HepG2 (cell line): Measurements from ENCODE around the gene SLC2A13. TPM values are rescaled to one million over a fixed set of nuclear protein-coding genes. Genes with fewer than 3 reads are reported as not detected.

Experiments
- ATAC-seq: fragments of 200-7000 bp; cut with Tn5 transposase; 3 replicates; pipeline ENCODE4 v1.9.1; 2020; ENCODE audit warnings: mild to moderate bottlenecking, moderate library complexity
- BruUV-seq: library from RNA; stranded (reverse); fragments of 400-500 nt; replicated peaks from 2 replicates; lab custom pipeline; 2021; lab: Mats Ljungman, UMichigan
- CTCF ChIA-PET: fragments of 300-600 bp; formaldehyde crosslinking; extraction: SDS; loops from one replicate; lab custom pipeline; 2021; ENCODE audit warnings: low total read pairs, inconsistent platforms, low intra/inter-chr PET ratio; lab: Yijun Ruan, JAX
- POLR2A ChIA-PET: fragments of 350-600 bp; sonication (Branson Sonifier 250); formaldehyde crosslinking; loops from one replicate; lab custom pipeline; 2020; ENCODE audit warnings: antibody characterized with exemption, inconsistent platforms; lab: Yijun Ruan, JAX
- DNase-seq: peaks from one replicate; pipeline ENCODE4 v3.0.0-alpha.2; 2015; ENCODE audit warnings: low spot score
- FAIRE-seq: peaks from 3 replicates; lab custom pipeline; 2011; peaks lifted over from hg19 to GRCh38; lab: Jason Lieb, UNC
- H2AFZ ChIP-seq: one replicate; pipeline ENCODE4 v1.6.1; 2011; ENCODE audit warnings: low read length, inconsistent platforms
- H3K27ac ChIP-seq: fragments of 300-600 bp; 3 replicates; pipeline ENCODE4 v1.8.0; 2011; ENCODE audit warnings: mixed run types, mild to moderate bottlenecking, mixed read lengths, low read length, inconsistent platforms; ENCODE audit not compliant: insufficient read depth; ENCODE audit errors: extremely low read length
- H3K27me3 ChIP-seq, 2 experiments: fragments of 200-600 bp in 1 of 2; 2 replicates in 1 of 2; 3 replicates in 1 of 2; pipeline versions ENCODE4 v1.6.0 to v1.8.0; 2011; ENCODE audit warnings: low read length in 2 of 2, mild to moderate bottlenecking in 2 of 2, moderate library complexity in 2 of 2, inconsistent platforms in 1 of 2; ENCODE audit not compliant: insufficient read depth in 2 of 2, control insufficient read depth in 1 of 2
- H3K36me3 ChIP-seq, 2 experiments: fragments of 200-600 bp in 1 of 2; replicated peaks in 1 of 2; 2 replicates in 1 of 2; 3 replicates in 1 of 2; pipeline versions ENCODE4 v1.5.1 to v1.8.0; 2011; ENCODE audit warnings: low read length in 2 of 2, inconsistent platforms in 1 of 2; ENCODE audit not compliant: insufficient read depth in 2 of 2, control insufficient read depth in 1 of 2
- H3K4me1 ChIP-seq: 2 replicates; pipeline ENCODE4 v1.5.1; 2012; ENCODE audit warnings: low read length, inconsistent platforms; ENCODE audit not compliant: insufficient read depth
- H3K4me2 ChIP-seq: 2 replicates; pipeline ENCODE4 v1.6.0; 2011; ENCODE audit warnings: low read depth, low read length, inconsistent platforms
- H3K4me3 ChIP-seq, 3 experiments: fragments of 200-600 bp in 1 of 3; sonication (generic), shearing (Covaris generic) in 1 of 3; replicated peaks in 1 of 3; 2 replicates each; pipeline ENCODE4 v1.5.1; 2011 to 2016; ENCODE audit warnings: low read length in 3 of 3, inconsistent platforms in 2 of 3, low read depth in 2 of 3, mild to moderate bottlenecking in 2 of 3, control low read depth in 1 of 3, mixed read lengths in 1 of 3; ENCODE audit not compliant: insufficient read depth in 1 of 3
- H3K79me2 ChIP-seq: one replicate; pipeline ENCODE4 v1.6.1; 2011; ENCODE audit warnings: low read length, inconsistent platforms; ENCODE audit not compliant: insufficient read depth
- H3K9ac ChIP-seq: 2 replicates; pipeline ENCODE4 v1.6.0; 2011; ENCODE audit warnings: mild to moderate bottlenecking, low read depth, low read length, inconsistent platforms; ENCODE audit not compliant: insufficient read depth
- H3K9me3 ChIP-seq: 2 replicates; pipeline ENCODE4 v1.5.1; 2012; ENCODE audit warnings: mild to moderate bottlenecking, low read length
- H4K20me1 ChIP-seq: 2 replicates; pipeline ENCODE4 v1.6.0; 2011; ENCODE audit warnings: inconsistent platforms, mild to moderate bottlenecking, low read length, moderate library complexity; ENCODE audit not compliant: insufficient read depth
- CENPT ChIP-seq: sonication (generic); formaldehyde crosslinking; IDR thresholded peaks from 2 replicates; pipeline ENCODE4 v1.8.0; 2022; ENCODE audit warnings: low read depth, mild to moderate bottlenecking, moderate library complexity, missing genetic modification reagents
- CTCF ChIP-seq: sonication (generic); formaldehyde crosslinking; IDR thresholded peaks from 2 replicates; pipeline ENCODE4 v1.5.0; 2020; ENCODE audit warnings: mild to moderate bottlenecking, missing genetic modification reagents, moderate library complexity
- HOXA9 ChIP-seq: sonication (generic); formaldehyde crosslinking; IDR thresholded peaks from 2 replicates; pipeline ENCODE4 v1.8.1; 2022; ENCODE audit warnings: missing genetic modification reagents, mild to moderate bottlenecking, moderate library complexity, borderline replicate concordance
- PAXIP1 ChIP-seq: sonication (generic); formaldehyde crosslinking; conservative IDR thresholded peaks from 2 replicates; pipeline ENCODE4 v1.4.0; 2020; ENCODE audit warnings: mild to moderate bottlenecking, missing genetic modification reagents, moderate library complexity
- SMC3 ChIP-seq: IDR thresholded peaks from 2 replicates; pipeline ENCODE4 v1.6.1; 2011; ENCODE audit warnings: low read length, improper control_type of control experiment
- STAG1 ChIP-seq: sonication (generic); formaldehyde crosslinking; IDR thresholded peaks from 2 replicates; pipeline ENCODE4 v1.4.0; 2020; ENCODE audit warnings: missing genetic modification reagents
- TARDBP ChIP-seq: sonication (generic); formaldehyde crosslinking; IDR thresholded peaks from 2 replicates; pipeline ENCODE4 v1.8.0; 2022; ENCODE audit warnings: mild to moderate bottlenecking, missing genetic modification reagents
- ZFP36L1 ChIP-seq: sonication (generic); formaldehyde crosslinking; IDR thresholded peaks from 2 replicates; pipeline ENCODE4 v1.8.0; 2022; ENCODE audit warnings: mild to moderate bottlenecking, missing genetic modification reagents, moderate library complexity
- ZNF670 ChIP-seq: sonication (generic); formaldehyde crosslinking; IDR thresholded peaks from 2 replicates; pipeline ENCODE4 v1.8.0; 2022; ENCODE audit warnings: mild to moderate bottlenecking, missing genetic modification reagents, borderline replicate concordance
- WGBS: methylation state at CpG from one replicate; pipeline ENCODE4 v1.1.6; 2017; ENCODE audit warnings: low lambda C conversion rate; 5-methylcytosine and 5-hydroxymethylcytosine counted together
- in situ Hi-C: cut with HindIII; loops from 2 replicates; pipeline ENCODE4 v1.10.0; 2017; ENCODE audit warnings: low pct_unique_long_range_greater_than_20kb; ENCODE audit not compliant: extremely low pct_ligation_motif_present
- intact Hi-C: fragments of 100-400 bp; cut with micrococcal nuclease; formaldehyde crosslinking; loops from one replicate; pipeline ENCODE4 v1.10.0; 2022; ENCODE audit not compliant: unreplicated experiment
- polyA plus RNA-seq, 8 experiments: library from polyadenylated mRNA; depleted of rRNA in 3 of 8; stranded (reverse) in 7 of 8; unstranded in 1 of 8; fragments of >200 nt; fragmentation: Illumina TruSeq in 4 of 8; extraction: Trizol in 4 of 8; gene quantifications; 2 replicates each; pipeline versions ENCODE4 v1.2.1 to v1.2.3, GENCODE V29; 2011 to 2016; ENCODE audit warnings: low read depth in 4 of 8, missing spikeins in 1 of 8, mixed read lengths in 1 of 8; ENCODE audit not compliant: insufficient read depth in 1 of 8
- total RNA-seq, 5 experiments: library from RNA; depleted of rRNA; stranded (reverse); fragments of >200 nt; fragmentation: Illumina TruSeq; extraction: Trizol; gene quantifications; 2 replicates each; pipeline ENCODE4 v1.2.3, GENCODE V29; 2016; ENCODE audit warnings: low read depth in 1 of 5

Gene SLC2A13
- total and polyA plus RNA-seq, 2 of the 13 experiments (the other 11 are each of a cell fraction or from before 2014, with no cell fraction given), result 5.5 to 6.0 TPM

GRCh38 chr12:40152783-40153383 is 47.0 kb upstream of the SLC2A13 start:
- intact Hi-C loops, result loop anchor here (1.0 kb wide), 1 partner anchor 160 kb away; no protein-coding TSS in a partner anchor
- DNase-seq, result peak; percentile 20
- H3K4me1 ChIP-seq, result no peaks in the 10 kb centered on the region
- 10% methylated on average over 4 of the region's 4 CpGs for WGBS
- BruUV-seq, result no TSS peak
- no peaks in the 10 kb centered on the region for H4K20me1 ChIP-seq
- no peak overlapping the region for H3K4me2 ChIP-seq
- no peak overlapping the region for H3K9ac ChIP-seq
- H3K27me3 ChIP-seq, result no peaks in the 10 kb centered on the region; a peak in 1 of 5 replicates
- H3K27ac ChIP-seq, result no peak overlapping the region
- FAIRE-seq, result no peak
- H3K36me3 ChIP-seq, result no peaks in the 10 kb centered on the region
- H3K9me3 ChIP-seq, result no peaks in the 10 kb centered on the region
- CTCF ChIA-PET, result interaction anchor here (2.4 kb wide), 1 partner anchor 160 kb away, joined by 11 read pairs; no protein-coding TSS in a partner anchor
- in situ Hi-C loops, result loop anchor here (5.0 kb wide), 1 partner anchor 164 kb away; no protein-coding TSS in a partner anchor
- ATAC-seq, result peak; percentile 56; the same call in 2 of the 3 replicates
- H3K79me2 ChIP-seq, result no peaks in the 10 kb centered on the region
- no peak overlapping the region for H2AFZ ChIP-seq
- TF ChIP-seq HOXA9 (CRISPR knock-in tag) (no peak), SMC3 (peak; percentile 37; the same call in 1 of the 2 replicates), CTCF (CRISPR knock-in tag) (peak; percentile 55), STAG1 (CRISPR knock-in tag) (peak; percentile 50)
- POLR2A ChIA-PET, result no interaction called here
- H3K4me3 ChIP-seq, result no peak overlapping the region

GRCh38 chr12:40149673-40150260 is 43.9 kb upstream of the SLC2A13 start:
- Histone ChIP-seq H3K4me1 (no peaks in the 10 kb centered on the region), H3K4me3 (no peak overlapping the region), H3K27me3 (no peaks in the 10 kb centered on the region; a peak in 1 of 5 replicates), H3K9ac (no peak overlapping the region), H3K9me3 (no peaks in the 10 kb centered on the region), H3K79me2 (no peaks in the 10 kb centered on the region), H2AFZ (no peak overlapping the region), H3K36me3 (no peaks in the 10 kb centered on the region), H3K27ac (no peak overlapping the region), H4K20me1 (no peaks in the 10 kb centered on the region), H3K4me2 (no peak overlapping the region)
- FAIRE-seq (no peak), ATAC-seq (no peak), DNase-seq (no peak)
- in situ Hi-C loops (loop anchor here (5.0 kb wide), 1 partner anchor 168 kb away; no protein-coding TSS in a partner anchor), intact Hi-C loops (no loop called here)
- no TSS peak for BruUV-seq
- ChIA-PET POLR2A (no interaction called here), CTCF (no interaction called here)
- WGBS, result 0% methylated on average over 1 of the region's 1 CpG
- TF ChIP-seq ZFP36L1 (CRISPR knock-in tag) (no peak), ZNF670 (no peak), PAXIP1 (CRISPR knock-in tag) (no peak), CENPT (CRISPR knock-in tag) (no peak), TARDBP (no peak)
